Measurements from ENCODE around the gene NTSR2. TPM values are rescaled to one million over a fixed set of nuclear protein-coding genes. Genes with fewer than 3 reads are reported as not detected.

NTSR2 gene
- total and polyA plus RNA-seq, 2 of the 8 experiments (the other 6 are each of a cell fraction or from before 2014, with no cell fraction given): 0.05 TPM; not detected in 1

GRCh38 chr2:11617984-11618707 is 51.8 kb downstream of the NTSR2 start (continued):
- no peak for TF ChIP-seq CHD7 (IDR thresholded peaks at IDR 0.05; ENCODE audit: insufficient replicate concordance, low read length)
- no peak for TF ChIP-seq USF2 (IDR thresholded peaks at IDR 0.05; ENCODE audit: low read length)
- TF ChIP-seq BCL11A (IDR thresholded peaks at IDR 0.05; ENCODE audit: low read depth in 2 of 2, low read length in 2 of 2): no peak
